Measurements from ENCODE around the gene LY6G5C. TPM values are rescaled to one million over a fixed set of nuclear protein-coding genes. Genes with fewer than 3 reads are reported as not detected.

Gene LY6G5C
- total and polyA plus RNA-seq, 2 of the 13 experiments (the other 11 are each of a cell fraction or from before 2014, with no cell fraction given) = 0.33 to 0.55 TPM

DNA sequence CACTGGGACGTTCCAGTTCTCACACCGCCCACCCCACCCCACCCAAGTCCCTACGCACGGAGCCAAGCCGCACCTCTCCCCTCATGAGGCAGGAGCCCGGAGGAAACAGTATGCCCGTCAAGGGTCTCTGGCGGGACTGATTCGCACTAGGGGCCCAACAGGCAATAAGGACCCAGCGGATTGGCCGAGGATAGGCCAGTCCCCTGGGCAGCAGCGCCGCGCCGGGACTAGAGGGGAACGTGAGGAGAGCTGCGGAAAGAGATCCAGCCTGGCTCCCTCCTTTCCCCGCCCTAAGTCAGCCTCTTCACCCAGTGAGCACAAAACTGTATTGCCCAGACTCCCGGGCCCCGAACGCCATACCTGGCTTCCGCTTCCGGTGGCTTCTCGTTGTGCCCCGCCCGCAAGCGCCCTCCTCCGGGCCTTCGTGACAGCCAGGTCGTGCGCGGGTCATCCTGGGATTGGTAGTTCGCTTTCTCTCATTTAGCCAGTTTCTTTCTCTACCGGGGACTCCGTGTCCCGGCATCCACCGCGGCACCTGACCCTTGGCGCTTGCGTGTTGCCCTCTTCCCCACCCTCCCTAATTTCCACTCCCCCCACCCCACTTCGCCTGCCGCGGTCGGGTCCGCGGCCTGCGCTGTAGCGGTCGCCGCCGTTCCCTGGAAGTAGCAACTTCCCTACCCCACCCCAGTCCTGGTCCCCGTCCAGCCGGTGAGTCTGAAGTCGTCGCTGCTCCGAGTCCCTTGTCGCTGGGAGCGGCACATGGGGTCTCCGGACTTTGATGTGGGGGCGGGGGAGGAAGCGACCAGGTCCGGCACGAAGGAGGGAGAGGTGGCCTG is 15.1 kb downstream of the LY6G5C start, which contains the start of gene CSNK2B (continued):
- TF ChIP-seq TEAD2 (CRISPR knock-in tag; IDR thresholded peaks at IDR 0.05) = 0 out of 2 replicates have a peak, but pooled peaks have one; percentile 16
- TF ChIP-seq NR2C2 (CRISPR knock-in tag; IDR thresholded peaks at IDR 0.05; ENCODE audit: borderline replicate concordance) = peak; percentile 99
- TF ChIP-seq, protein P1, sequence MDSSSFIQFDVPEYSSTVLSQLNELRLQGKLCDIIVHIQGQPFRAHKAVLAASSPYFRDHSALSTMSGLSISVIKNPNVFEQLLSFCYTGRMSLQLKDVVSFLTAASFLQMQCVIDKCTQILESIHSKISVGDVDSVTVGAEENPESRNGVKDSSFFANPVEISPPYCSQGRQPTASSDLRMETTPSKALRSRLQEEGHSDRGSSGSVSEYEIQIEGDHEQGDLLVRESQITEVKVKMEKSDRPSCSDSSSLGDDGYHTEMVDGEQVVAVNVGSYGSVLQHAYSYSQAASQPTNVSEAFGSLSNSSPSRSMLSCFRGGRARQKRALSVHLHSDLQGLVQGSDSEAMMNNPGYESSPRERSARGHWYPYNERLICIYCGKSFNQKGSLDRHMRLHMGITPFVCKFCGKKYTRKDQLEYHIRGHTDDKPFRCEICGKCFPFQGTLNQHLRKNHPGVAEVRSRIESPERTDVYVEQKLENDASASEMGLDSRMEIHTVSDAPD (CRISPR knock-in tag; IDR thresholded peaks at IDR 0.05) = peak; percentile 73; the same call in 1 of the 2 replicates
- TF ChIP-seq, protein P2, sequence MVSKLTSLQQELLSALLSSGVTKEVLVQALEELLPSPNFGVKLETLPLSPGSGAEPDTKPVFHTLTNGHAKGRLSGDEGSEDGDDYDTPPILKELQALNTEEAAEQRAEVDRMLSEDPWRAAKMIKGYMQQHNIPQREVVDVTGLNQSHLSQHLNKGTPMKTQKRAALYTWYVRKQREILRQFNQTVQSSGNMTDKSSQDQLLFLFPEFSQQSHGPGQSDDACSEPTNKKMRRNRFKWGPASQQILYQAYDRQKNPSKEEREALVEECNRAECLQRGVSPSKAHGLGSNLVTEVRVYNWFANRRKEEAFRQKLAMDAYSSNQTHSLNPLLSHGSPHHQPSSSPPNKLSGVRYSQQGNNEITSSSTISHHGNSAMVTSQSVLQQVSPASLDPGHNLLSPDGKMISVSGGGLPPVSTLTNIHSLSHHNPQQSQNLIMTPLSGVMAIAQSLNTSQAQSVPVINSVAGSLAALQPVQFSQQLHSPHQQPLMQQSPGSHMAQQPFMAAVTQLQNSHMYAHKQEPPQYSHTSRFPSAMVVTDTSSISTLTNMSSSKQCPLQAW (CRISPR knock-in tag; IDR thresholded peaks at IDR 0.05) = peak; percentile 76
- peak; percentile 32; the same call in 1 of the 2 replicates for TF ChIP-seq FOXO1 (CRISPR knock-in tag; IDR thresholded peaks at IDR 0.05)
- TF ChIP-seq ZNF18 (CRISPR knock-in tag; IDR thresholded peaks at IDR 0.05; ENCODE audit: insufficient replicate concordance) = peak; percentile 74
- TF ChIP-seq RFXANK (CRISPR knock-in tag; IDR thresholded peaks at IDR 0.05) = peak; percentile 58; the same call in 1 of the 2 replicates
- TF ChIP-seq ZNF569 (CRISPR knock-in tag; IDR thresholded peaks at IDR 0.05; ENCODE audit: borderline replicate concordance) = no peak
- peak; percentile 80; the same call in 1 of the 2 replicates for TF ChIP-seq ZNF597 (CRISPR knock-in tag; IDR thresholded peaks at IDR 0.05)
- no peak for TF ChIP-seq FOXM1 (CRISPR knock-in tag; IDR thresholded peaks at IDR 0.05)
- TF ChIP-seq KMT2A (CRISPR knock-in tag; IDR thresholded peaks at IDR 0.05) = peak; percentile 64; the same call in 1 of the 2 replicates
- peak; percentile 49; the same call in 1 of the 2 replicates for TF ChIP-seq ZNF430 (CRISPR knock-in tag; IDR thresholded peaks at IDR 0.05)
- no peak for TF ChIP-seq ZNF841 (CRISPR knock-in tag; IDR thresholded peaks at IDR 0.05; ENCODE audit: borderline replicate concordance)
- TF ChIP-seq ZBTB8A (CRISPR knock-in tag; IDR thresholded peaks at IDR 0.05; ENCODE audit: borderline replicate concordance, low read depth) = 0 out of 2 replicates have a peak, but pooled peaks have one; percentile 50
- TF ChIP-seq RBFOX2 (IDR thresholded peaks at IDR 0.05; ENCODE audit: low read depth, low read length) = peak; percentile 94
- TF ChIP-seq, protein P3, sequence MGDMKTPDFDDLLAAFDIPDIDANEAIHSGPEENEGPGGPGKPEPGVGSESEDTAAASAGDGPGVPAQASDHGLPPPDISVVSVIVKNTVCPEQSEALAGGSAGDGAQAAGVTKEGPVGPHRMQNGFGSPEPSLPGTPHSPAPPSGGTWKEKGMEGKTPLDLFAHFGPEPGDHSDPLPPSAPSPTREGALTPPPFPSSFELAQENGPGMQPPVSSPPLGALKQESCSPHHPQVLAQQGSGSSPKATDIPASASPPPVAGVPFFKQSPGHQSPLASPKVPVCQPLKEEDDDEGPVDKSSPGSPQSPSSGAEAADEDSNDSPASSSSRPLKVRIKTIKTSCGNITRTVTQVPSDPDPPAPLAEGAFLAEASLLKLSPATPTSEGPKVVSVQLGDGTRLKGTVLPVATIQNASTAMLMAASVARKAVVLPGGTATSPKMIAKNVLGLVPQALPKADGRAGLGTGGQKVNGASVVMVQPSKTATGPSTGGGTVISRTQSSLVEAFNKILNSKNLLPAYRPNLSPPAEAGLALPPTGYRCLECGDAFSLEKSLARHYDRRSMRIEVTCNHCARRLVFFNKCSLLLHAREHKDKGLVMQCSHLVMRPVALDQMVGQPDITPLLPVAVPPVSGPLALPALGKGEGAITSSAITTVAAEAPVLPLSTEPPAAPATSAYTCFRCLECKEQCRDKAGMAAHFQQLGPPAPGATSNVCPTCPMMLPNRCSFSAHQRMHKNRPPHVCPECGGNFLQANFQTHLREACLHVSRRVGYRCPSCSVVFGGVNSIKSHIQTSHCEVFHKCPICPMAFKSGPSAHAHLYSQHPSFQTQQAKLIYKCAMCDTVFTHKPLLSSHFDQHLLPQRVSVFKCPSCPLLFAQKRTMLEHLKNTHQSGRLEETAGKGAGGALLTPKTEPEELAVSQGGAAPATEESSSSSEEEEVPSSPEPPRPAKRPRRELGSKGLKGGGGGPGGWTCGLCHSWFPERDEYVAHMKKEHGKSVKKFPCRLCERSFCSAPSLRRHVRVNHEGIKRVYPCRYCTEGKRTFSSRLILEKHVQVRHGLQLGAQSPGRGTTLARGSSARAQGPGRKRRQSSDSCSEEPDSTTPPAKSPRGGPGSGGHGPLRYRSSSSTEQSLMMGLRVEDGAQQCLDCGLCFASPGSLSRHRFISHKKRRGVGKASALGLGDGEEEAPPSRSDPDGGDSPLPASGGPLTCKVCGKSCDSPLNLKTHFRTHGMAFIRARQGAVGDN (CRISPR knock-in tag; IDR thresholded peaks at IDR 0.05) = peak; percentile 84
- peak; percentile 61; the same call in 1 of the 2 replicates for TF ChIP-seq JUND (CRISPR knock-in tag; IDR thresholded peaks at IDR 0.05)
